ENCODE measurements around the gene BLOC1S1.

BLOC1S1 gene

GRCh38 chr12:55694651-55695050 is 21.2 kb upstream of the BLOC1S1 start:
- DNase-seq (ENCODE audit: low read depth) = no peak

GRCh38 chr12:55695349-55695748 is 20.5 kb upstream of the BLOC1S1 start:
- DNase-seq (ENCODE audit: low read depth) = no peak

GRCh38 chr12:55696141-55696540 is 19.7 kb upstream of the BLOC1S1 start:
- no peak for DNase-seq (ENCODE audit: low read depth)

- DNase-seq (ENCODE audit: low read depth) = no peak
Measured at GRCh38 chr12:55696796-55697462, 18.9 kb upstream of the BLOC1S1 start.

- no peak for DNase-seq (ENCODE audit: low read depth)
Measured at GRCh38 chr12:55697686-55698085, 18.2 kb upstream of the BLOC1S1 start.

GRCh38 chr12:55698241-55698955 is 17.4 kb upstream of the BLOC1S1 start:
- DNase-seq (ENCODE audit: low read depth) = no peak

- no peak for DNase-seq (ENCODE audit: low read depth)
Measured at GRCh38 chr12:55698965-55699364, 16.9 kb upstream of the BLOC1S1 start.

GRCh38 chr12:55699471-55700055 is 16.3 kb upstream of the BLOC1S1 start:
- no peak for DNase-seq (ENCODE audit: low read depth)

GRCh38 chr12:55700255-55701018 is 15.4 kb upstream of the BLOC1S1 start:
- DNase-seq (ENCODE audit: low read depth) = no peak

GRCh38 chr12:55702861-55703260 is 13.0 kb upstream of the BLOC1S1 start:
- no peak for DNase-seq (ENCODE audit: low read depth)

GRCh38 chr12:55703288-55703687 is 12.6 kb upstream of the BLOC1S1 start:
- no peak for DNase-seq (ENCODE audit: low read depth)

GRCh38 chr12:55703901-55704761 is 11.7 kb upstream of the BLOC1S1 start:
- DNase-seq (ENCODE audit: low read depth) = no peak

- no peak for DNase-seq (ENCODE audit: low read depth)
Measured at GRCh38 chr12:55704824-55705718, 10.8 kb upstream of the BLOC1S1 start.

GRCh38 chr12:55705782-55706402 is 10.0 kb upstream of the BLOC1S1 start:
- no peak for DNase-seq (ENCODE audit: low read depth)

- DNase-seq (ENCODE audit: low read depth) = no peak
Measured at GRCh38 chr12:55706568-55707218, 9.2 kb upstream of the BLOC1S1 start.

GRCh38 chr12:55707219-55707671 is 8.6 kb upstream of the BLOC1S1 start:
- no peak for DNase-seq (ENCODE audit: low read depth)

- DNase-seq (ENCODE audit: low read depth) = no peak
Measured at GRCh38 chr12:55707841-55708694, 7.8 kb upstream of the BLOC1S1 start, which contains the start of gene ITGA7. Gene ITGA7 (minus strand): TSS chr12:55707904. CDS start chr12:55707682, 222 bp downstream.

- DNase-seq (ENCODE audit: low read depth) = no peak
Measured at GRCh38 chr12:55708695-55709233, 7.1 kb upstream of the BLOC1S1 start.

Data from non-pigmented ciliary epithelial cell (primary cell).